ENCODE results near the gene NSA2. TPM values are rescaled to one million over a fixed set of nuclear protein-coding genes. Genes with fewer than 3 reads are reported as not detected.

Gene NSA2
- total RNA-seq, 1 experiment from 2014 or later = 108 TPM

DNA sequence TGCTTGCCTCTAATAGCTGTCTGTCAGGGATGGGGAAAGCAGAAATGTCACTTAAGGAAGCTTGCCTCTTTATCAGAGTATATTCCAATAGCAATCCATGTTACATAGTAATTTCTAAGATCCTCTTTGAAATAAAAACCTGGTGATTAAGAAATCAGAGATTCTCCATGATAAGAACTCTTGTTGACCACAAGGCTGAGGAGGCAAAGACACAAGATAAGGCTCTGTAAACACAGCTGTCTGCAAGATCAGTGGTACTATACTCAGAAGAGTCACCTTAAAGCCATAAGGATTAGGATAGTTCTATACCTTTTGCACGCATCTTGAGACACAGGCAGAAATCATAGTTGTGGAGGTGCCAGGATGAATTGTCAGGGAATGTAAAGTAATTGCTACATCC is 41.7 kb upstream of the NSA2 start:
- BruUV-seq (replicated peaks) = no TSS peak
- ATAC-seq (no peak), DNase-seq (ENCODE audit: low read depth, low spot score) (no peak)
- TF ChIP-seq CTCF (IDR thresholded peaks at IDR 0.05 in 2 of 3, conservative IDR thresholded peaks at IDR 0.05 in 1 of 3; ENCODE audit: borderline replicate concordance in 1 of 3, insufficient read depth in 1 of 3, low read depth in 2 of 3, low read length in 2 of 3) = no peak
- TF ChIP-seq TCF7L2 (IDR thresholded peaks at IDR 0.05; ENCODE audit: borderline replicate concordance, extremely low read depth, insufficient read depth, insufficient read length) = no peak
- TF ChIP-seq ELF1 (IDR thresholded peaks at IDR 0.05; ENCODE audit: borderline replicate concordance, low read depth) = no peak
- no peak for TF ChIP-seq MAX (IDR thresholded peaks at IDR 0.05)
- TF ChIP-seq POLR2AphosphoS5 (IDR thresholded peaks at IDR 0.05; ENCODE audit: low read depth, low read length) = no peak
- no peak overlapping the region for H3K4me3 ChIP-seq (replicated peaks in 1 of 2; ENCODE audit: low read depth in 1 of 2, low read length in 2 of 2)
- no peaks in the 10 kb centered on the region for H3K4me1 ChIP-seq (ENCODE audit: control insufficient read depth in 1 of 2, insufficient read depth in 2 of 2, low read length in 2 of 2)
- H3K9me2 ChIP-seq (ENCODE audit: insufficient read depth) = no peaks in the 10 kb centered on the region
- no peaks in the 10 kb centered on the region for H3K79me2 ChIP-seq (ENCODE audit: insufficient read depth, low read length)
- peaks cover 20 to 35% of the 10 kb centered on the region in 2 experiments; a peak in 3 of 4 replicates for H3K36me3 ChIP-seq (ENCODE audit: control insufficient read depth in 1 of 2, insufficient read depth in 2 of 2, low read length in 2 of 2)
- H3K27me3 ChIP-seq (ENCODE audit: insufficient read depth, low read length) = no peaks in the 10 kb centered on the region
- H2AFZ ChIP-seq (ENCODE audit: low read depth, low read length, poor library complexity, severe bottlenecking) = no peak overlapping the region
- no peaks in the 10 kb centered on the region for H3K9me3 ChIP-seq (ENCODE audit: control insufficient read depth in 1 of 2, insufficient read depth in 1 of 2, low read depth in 1 of 2, low read length in 2 of 2)
- no peaks in the 10 kb centered on the region for H4K20me1 ChIP-seq (ENCODE audit: insufficient read depth)
- ChIA-PET POLR2A (no interaction called here), RAD21 (ENCODE audit: low non-redundant PET in 1 of 2, low total read pairs in 2 of 2, uncharacterized antibody in 2 of 2, unreplicated experiment in 2 of 2) (no interaction called here), CTCF (no interaction called here)
- intact Hi-C loops (cut with micrococcal nuclease) = no loop called here
- H3K4me2 ChIP-seq (ENCODE audit: low read length) = no peak overlapping the region
- H3K27ac ChIP-seq (ENCODE audit: low read depth, low read length) = no peak overlapping the region
- H3K9ac ChIP-seq (ENCODE audit: low read length) = no peak overlapping the region

DNA sequence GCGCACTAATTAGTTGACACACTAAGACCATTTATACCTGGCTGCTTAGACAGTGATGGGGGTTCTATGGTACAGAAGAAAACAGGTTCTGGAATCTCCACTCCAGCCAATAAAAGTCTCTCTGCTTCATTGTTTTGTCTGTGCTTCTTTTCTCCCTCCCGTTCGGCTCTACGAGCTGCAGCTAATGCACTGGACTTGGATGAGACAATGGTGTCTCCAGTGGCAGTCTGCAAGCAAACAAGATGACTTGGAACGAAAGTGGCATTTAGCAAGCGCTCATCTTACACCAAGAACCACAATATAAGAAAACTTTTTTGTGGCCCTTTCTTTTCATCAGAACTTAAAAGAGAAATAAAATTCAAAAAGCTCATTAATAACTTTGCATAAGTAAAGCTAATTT is 30.3 kb upstream of the NSA2 start:
- Histone ChIP-seq H3K9ac (ENCODE audit: low read length) (no peak overlapping the region), H3K27me3 (ENCODE audit: insufficient read depth, low read length) (no peaks in the 10 kb centered on the region), H4K20me1 (ENCODE audit: insufficient read depth) (no peaks in the 10 kb centered on the region), H3K4me2 (ENCODE audit: low read length) (no peak overlapping the region), H3K9me3 (ENCODE audit: control insufficient read depth in 1 of 2, insufficient read depth in 1 of 2, low read depth in 1 of 2, low read length in 2 of 2) (no peaks in the 10 kb centered on the region), H3K9me2 (ENCODE audit: insufficient read depth) (no peaks in the 10 kb centered on the region), H3K27ac (ENCODE audit: low read depth, low read length) (no peak overlapping the region), H3K36me3 (ENCODE audit: control insufficient read depth in 1 of 2, insufficient read depth in 2 of 2, low read length in 2 of 2) (peaks cover 15 to 28% of the 10 kb centered on the region in 2 experiments), H3K4me1 (ENCODE audit: control insufficient read depth in 1 of 2, insufficient read depth in 2 of 2, low read length in 2 of 2) (no peaks in the 10 kb centered on the region), H3K79me2 (ENCODE audit: insufficient read depth, low read length) (no peaks in the 10 kb centered on the region), H3K4me3 (replicated peaks in 1 of 2; ENCODE audit: low read depth in 1 of 2, low read length in 2 of 2) (no peak overlapping the region), H2AFZ (ENCODE audit: low read depth, low read length, poor library complexity, severe bottlenecking) (no peak overlapping the region)
- CTCF ChIA-PET = no interaction called here
- no TSS peak for BruUV-seq (replicated peaks)
- ATAC-seq (no peak), DNase-seq (ENCODE audit: low read depth, low spot score) (no peak)
- POLR2A ChIA-PET = no interaction called here
- intact Hi-C loops (cut with micrococcal nuclease) = no loop called here
- RAD21 ChIA-PET (ENCODE audit: low non-redundant PET in 1 of 2, low total read pairs in 2 of 2, uncharacterized antibody in 2 of 2, unreplicated experiment in 2 of 2) = no interaction called here
- TF ChIP-seq CTCF (IDR thresholded peaks at IDR 0.05 in 2 of 3, conservative IDR thresholded peaks at IDR 0.05 in 1 of 3; ENCODE audit: borderline replicate concordance in 1 of 3, insufficient read depth in 1 of 3, low read depth in 2 of 3, low read length in 2 of 3) (no peak), EGR1 (IDR thresholded peaks at IDR 0.05; ENCODE audit: low read depth) (no peak), ELF1 (IDR thresholded peaks at IDR 0.05; ENCODE audit: borderline replicate concordance, low read depth) (no peak), MAX (IDR thresholded peaks at IDR 0.05) (no peak), POLR2A (IDR thresholded peaks at IDR 0.05; ENCODE audit: borderline replicate concordance, extremely low read depth, insufficient read depth, insufficient read length) (no peak), REST (IDR thresholded peaks at IDR 0.05; ENCODE audit: low read depth) (no peak), EZH2 (IDR thresholded peaks at IDR 0.05) (no peak), CEBPB (IDR thresholded peaks at IDR 0.05; ENCODE audit: low read depth) (no peak), POLR2AphosphoS5 (IDR thresholded peaks at IDR 0.05; ENCODE audit: low read depth, low read length) (no peak), TCF7L2 (IDR thresholded peaks at IDR 0.05; ENCODE audit: borderline replicate concordance, extremely low read depth, insufficient read depth, insufficient read length) (no peak)

All from HCT116 (cell line).